HEK293 (cell line): Measurements from ENCODE around the gene ITPR3.

Experiments used
- CTCF ChIA-PET: fragments of 350-600 bp; formaldehyde crosslinking; extraction: SDS; loops from one replicate; lab custom pipeline; 2021; ENCODE audit warnings: antibody characterized with exemption; lab: Yijun Ruan, JAX
- POLR2A ChIA-PET: fragments of 300-600 bp; formaldehyde crosslinking; extraction: SDS; loops from one replicate; lab custom pipeline; 2020; ENCODE audit warnings: antibody characterized with exemption, inconsistent platforms; lab: Yijun Ruan, JAX
- H3K27ac ChIP-seq: fragments of 200-500 bp; sonication (Bioruptor generic); 2 replicates; pipeline ENCODE4 v1.5.1; 2014; ENCODE audit warnings: low read depth, low read length, control low read depth, inconsistent platforms; ENCODE audit errors: extremely low read depth
- H3K36me3 ChIP-seq, 2 experiments: fragments of 200-500 bp in 1 of 2; sonication (Bioruptor generic) in 1 of 2; 1 replicate in 1 of 2; 2 replicates in 1 of 2; pipeline ENCODE4 v1.5.1; 2014 to 2017; ENCODE audit warnings: inconsistent platforms in 2 of 2, low read length in 2 of 2; ENCODE audit not compliant: control insufficient read depth in 2 of 2, insufficient read depth in 1 of 2
- H3K4me1 ChIP-seq: fragments of 200-500 bp; sonication (Bioruptor generic); 2 replicates; pipeline ENCODE4 v1.5.1; 2014; ENCODE audit warnings: mild to moderate bottlenecking, low read length, inconsistent platforms; ENCODE audit not compliant: control insufficient read depth, insufficient read depth
- H3K4me3 ChIP-seq: 2 replicates; pipeline ENCODE4 v1.5.1; 2011; ENCODE audit warnings: low read depth, mild to moderate bottlenecking, control low read depth, low read length, moderate library complexity
- H3K9me3 ChIP-seq: fragments of 200-500 bp; sonication (Bioruptor generic); 2 replicates; pipeline ENCODE4 v1.5.1; 2014; ENCODE audit warnings: low read depth, low read length, inconsistent platforms; ENCODE audit not compliant: control insufficient read depth, insufficient read depth
- SP2 ChIP-seq: fragments of 450-650 bp; formaldehyde crosslinking; IDR thresholded peaks from 2 replicates; pipeline ENCODE4 v1.5.1; 2016; ENCODE audit warnings: missing biosample characterization, missing genetic modification characterization
- SP3 ChIP-seq: fragments of 450-650 bp; formaldehyde crosslinking; IDR thresholded peaks from 2 replicates; pipeline ENCODE4 v1.5.1; 2016; ENCODE audit warnings: missing biosample characterization, missing genetic modification characterization
- SP7 ChIP-seq: fragments of 450-650 bp; formaldehyde crosslinking; IDR thresholded peaks from 2 replicates; pipeline ENCODE4 v1.5.1; 2016; ENCODE audit warnings: missing biosample characterization, missing genetic modification characterization
- ZBTB11 ChIP-seq: fragments of 450-650 bp; formaldehyde crosslinking; conservative IDR thresholded peaks from 2 replicates; pipeline ENCODE4 v1.5.1; 2016; ENCODE audit warnings: low read depth, missing biosample characterization, missing genetic modification characterization
- ZNF10 ChIP-seq: fragments of 450-650 bp; formaldehyde crosslinking; IDR thresholded peaks from 2 replicates; pipeline ENCODE4 v1.5.1; 2017; ENCODE audit warnings: missing biosample characterization, missing genetic modification characterization
- ZNF169 ChIP-seq: fragments of 450-650 bp; formaldehyde crosslinking; IDR thresholded peaks from 2 replicates; pipeline ENCODE4 v1.5.1; 2016; ENCODE audit warnings: missing biosample characterization, missing genetic modification characterization
- ZNF280D ChIP-seq: fragments of 450-650 bp; formaldehyde crosslinking; IDR thresholded peaks from 2 replicates; pipeline ENCODE4 v1.5.1; 2016; ENCODE audit warnings: missing biosample characterization, missing genetic modification characterization
- ZNF404 ChIP-seq: fragments of 450-650 bp; formaldehyde crosslinking; IDR thresholded peaks from 2 replicates; pipeline ENCODE4 v1.5.1; 2017; ENCODE audit warnings: missing biosample characterization, missing genetic modification characterization
- ZNF510 ChIP-seq: fragments of 450-650 bp; formaldehyde crosslinking; IDR thresholded peaks from 2 replicates; pipeline ENCODE4 v1.5.1; 2018; ENCODE audit warnings: mild to moderate bottlenecking, missing genetic modification characterization, missing biosample characterization; ENCODE audit not compliant: insufficient replicate concordance
- ZNF561 ChIP-seq: fragments of 450-650 bp; IDR thresholded peaks from 2 replicates; pipeline ENCODE4 v1.5.1; 2018; ENCODE audit warnings: missing biosample characterization, missing genetic modification characterization, borderline replicate concordance
- ZNF585B ChIP-seq: fragments of 450-650 bp; formaldehyde crosslinking; IDR thresholded peaks from 2 replicates; pipeline ENCODE4 v1.5.1; 2016; ENCODE audit warnings: missing biosample characterization, missing genetic modification characterization
- ZNF596 ChIP-seq: fragments of 450-650 bp; IDR thresholded peaks from 2 replicates; pipeline ENCODE4 v1.5.0; 2018; ENCODE audit warnings: missing biosample characterization, mild to moderate bottlenecking, missing genetic modification characterization, moderate library complexity
- ZNF692 ChIP-seq: fragments of 450-650 bp; formaldehyde crosslinking; IDR thresholded peaks from 2 replicates; pipeline ENCODE4 v1.5.1; 2016; ENCODE audit warnings: missing biosample characterization, missing genetic modification characterization
- ZSCAN5A ChIP-seq: fragments of 450-650 bp; formaldehyde crosslinking; IDR thresholded peaks from 2 replicates; pipeline ENCODE4 v1.5.1; 2016; ENCODE audit warnings: missing biosample characterization, missing genetic modification characterization
- TF ChIP-seq, protein P1 (sequence below): fragments of 450-650 bp; formaldehyde crosslinking; IDR thresholded peaks from 2 replicates; pipeline ENCODE4 v1.5.1; 2016; ENCODE audit warnings: missing biosample characterization, missing genetic modification characterization
- TF ChIP-seq, protein P2 (sequence below): fragments of 450-650 bp; formaldehyde crosslinking; IDR thresholded peaks from 2 replicates; pipeline ENCODE4 v1.5.1; 2016; ENCODE audit warnings: missing biosample characterization, missing genetic modification characterization

The ITPR3 gene

DNA sequence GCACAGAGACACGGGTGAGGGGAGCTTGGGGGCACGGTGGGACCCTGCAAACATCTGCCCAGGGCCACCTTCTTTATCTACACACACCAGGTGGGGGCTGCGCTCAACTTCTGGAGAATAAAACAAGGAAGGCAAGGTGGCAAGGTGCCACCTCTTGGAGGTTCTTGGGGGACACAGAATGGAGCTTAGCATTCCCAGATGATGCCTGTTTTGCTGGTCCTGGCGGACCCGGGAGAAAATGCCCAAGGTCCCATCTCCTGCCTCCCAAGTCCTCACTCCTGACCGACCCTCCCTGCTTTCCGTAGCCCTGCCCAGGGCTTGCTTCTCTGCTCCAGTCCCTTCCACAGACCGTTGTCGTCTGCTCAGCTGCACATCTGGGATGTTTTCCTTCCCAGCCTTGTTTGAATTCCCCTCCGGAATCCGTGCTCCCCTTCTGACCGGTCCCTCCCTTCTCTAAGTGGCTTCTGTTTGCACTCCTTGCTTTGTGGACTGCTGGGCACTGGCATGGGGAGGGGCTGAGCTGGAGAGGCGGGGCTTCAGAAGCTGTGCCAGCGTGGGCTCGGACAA is 13.1 kb downstream of the ITPR3 start:
- Histone ChIP-seq H3K4me1 (peaks cover 7% of the 10 kb centered on the region), H3K4me3 (peak overlapping the region; percentile 48), H3K9me3 (no peaks in the 10 kb centered on the region), H3K36me3 (no peaks in the 10 kb centered on the region; a peak in 1 of 3 replicates), H3K27ac (no peak overlapping the region)
- CTCF ChIA-PET = interaction anchor here (0.6 to 2.2 kb wide), 4 partner anchors 9 to 920 kb away, joined by 3 to 10 read pairs (median 4); no protein-coding TSS in a partner anchor
- POLR2A ChIA-PET = interaction anchor here (1.3 to 3.4 kb wide), 2 partner anchors 13 to 47 kb away, joined by 4 to 19 read pairs; partner anchors contain the start of gene ITPR3
- TF ChIP-seq ZNF692 (tag by site-specific recombination) = no peak
- no peak for TF ChIP-seq ZNF596
- TF ChIP-seq ZSCAN5A (tag by site-specific recombination) = no peak
- TF ChIP-seq ZNF561 (tag by site-specific recombination) = no peak
- TF ChIP-seq, protein P1, sequence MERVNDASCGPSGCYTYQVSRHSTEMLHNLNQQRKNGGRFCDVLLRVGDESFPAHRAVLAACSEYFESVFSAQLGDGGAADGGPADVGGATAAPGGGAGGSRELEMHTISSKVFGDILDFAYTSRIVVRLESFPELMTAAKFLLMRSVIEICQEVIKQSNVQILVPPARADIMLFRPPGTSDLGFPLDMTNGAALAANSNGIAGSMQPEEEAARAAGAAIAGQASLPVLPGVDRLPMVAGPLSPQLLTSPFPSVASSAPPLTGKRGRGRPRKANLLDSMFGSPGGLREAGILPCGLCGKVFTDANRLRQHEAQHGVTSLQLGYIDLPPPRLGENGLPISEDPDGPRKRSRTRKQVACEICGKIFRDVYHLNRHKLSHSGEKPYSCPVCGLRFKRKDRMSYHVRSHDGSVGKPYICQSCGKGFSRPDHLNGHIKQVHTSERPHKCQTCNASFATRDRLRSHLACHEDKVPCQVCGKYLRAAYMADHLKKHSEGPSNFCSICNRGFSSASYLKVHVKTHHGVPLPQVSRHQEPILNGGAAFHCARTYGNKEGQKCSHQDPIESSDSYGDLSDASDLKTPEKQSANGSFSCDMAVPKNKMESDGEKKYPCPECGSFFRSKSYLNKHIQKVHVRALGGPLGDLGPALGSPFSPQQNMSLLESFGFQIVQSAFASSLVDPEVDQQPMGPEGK (tag by site-specific recombination) = 0 out of 2 replicates have a peak, but pooled peaks have one; percentile 8
- TF ChIP-seq SP7 (tag by site-specific recombination) = no peak; the same call in 1 of the 2 replicates
- TF ChIP-seq ZNF169 = no peak
- peak; percentile 20; the same call in 1 of the 2 replicates for TF ChIP-seq SP2 (tag by site-specific recombination)

GRCh38 chr6:33634946-33635345 is 13.8 kb downstream of the ITPR3 start:
- peaks cover 7% of the 10 kb centered on the region for H3K4me1 ChIP-seq
- ChIA-PET POLR2A (no interaction called here), CTCF (interaction anchor here (0.6 to 2.2 kb wide), 4 partner anchors 19 to 109 kb away, joined by 3 to 10 read pairs (median 4); no protein-coding TSS in a partner anchor)
- no peak overlapping the region for H3K27ac ChIP-seq
- H3K36me3 ChIP-seq = no peaks in the 10 kb centered on the region; a peak in 1 of 3 replicates
- no peak for TF ChIP-seq ZNF585B
- H3K9me3 ChIP-seq = no peaks in the 10 kb centered on the region
- H3K4me3 ChIP-seq = no peak overlapping the region

GRCh38 chr6:33636655-33637054 is 15.5 kb downstream of the ITPR3 start:
- POLR2A ChIA-PET = interaction anchor here (0.6 kb wide), 1 partner anchor 893 kb away, joined by 5 read pairs; no protein-coding TSS in a partner anchor
- H3K4me3 ChIP-seq = no peak overlapping the region
- H3K9me3 ChIP-seq = no peaks in the 10 kb centered on the region
- no peaks in the 10 kb centered on the region; a peak in 1 of 3 replicates for H3K36me3 ChIP-seq
- H3K27ac ChIP-seq = no peak overlapping the region
- peaks cover 7% of the 10 kb centered on the region for H3K4me1 ChIP-seq
- CTCF ChIA-PET = no interaction called here
- TF ChIP-seq ZNF404 (no peak), ZNF596 (no peak), ZNF280D (tag by site-specific recombination) (no peak), ZNF10 (tag by site-specific recombination) (peak; percentile 88), ZNF510 (tag by site-specific recombination) (no peak), SP3 (tag by site-specific recombination) (no peak), ZBTB11 (tag by site-specific recombination) (no peak)
- TF ChIP-seq, protein P2, sequence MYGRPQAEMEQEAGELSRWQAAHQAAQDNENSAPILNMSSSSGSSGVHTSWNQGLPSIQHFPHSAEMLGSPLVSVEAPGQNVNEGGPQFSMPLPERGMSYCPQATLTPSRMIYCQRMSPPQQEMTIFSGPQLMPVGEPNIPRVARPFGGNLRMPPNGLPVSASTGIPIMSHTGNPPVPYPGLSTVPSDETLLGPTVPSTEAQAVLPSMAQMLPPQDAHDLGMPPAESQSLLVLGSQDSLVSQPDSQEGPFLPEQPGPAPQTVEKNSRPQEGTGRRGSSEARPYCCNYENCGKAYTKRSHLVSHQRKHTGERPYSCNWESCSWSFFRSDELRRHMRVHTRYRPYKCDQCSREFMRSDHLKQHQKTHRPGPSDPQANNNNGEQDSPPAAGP = no peak
